Measurements from ENCODE around the gene FAM184B.

FAM184B gene

DNA sequence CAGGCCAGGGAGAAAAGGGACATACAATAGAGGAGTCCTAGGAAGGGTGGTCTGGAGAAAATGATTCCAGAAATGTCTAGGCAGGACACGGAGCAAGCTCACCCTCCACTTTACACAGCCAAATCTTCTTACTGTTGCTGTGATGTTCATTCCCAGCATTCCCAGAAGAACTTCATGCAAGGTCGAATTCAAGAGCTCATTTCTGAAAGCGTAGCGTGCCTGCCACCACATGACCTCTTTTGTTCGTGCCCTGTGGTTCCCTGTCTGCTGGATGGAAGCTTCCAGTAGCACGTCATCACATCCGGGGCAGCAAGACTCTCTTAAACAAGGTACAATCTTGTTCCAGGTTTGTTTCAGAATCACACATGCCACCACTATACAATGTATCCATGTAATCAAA lies 57.8 kb downstream of the FAM184B start:
- H3K9me3 ChIP-seq (ENCODE audit: control extremely low read depth in 1 of 5, control insufficient read depth in 4 of 5, insufficient read depth in 2 of 5, low read depth in 1 of 5, low read length in 4 of 5), result peaks cover 0 to 6% (median 2%) of the 10 kb centered on the region in 5 experiments
- H3K27ac ChIP-seq (ENCODE audit: insufficient read depth in 1 of 2, low read depth in 1 of 2, low read length in 2 of 2, poor library complexity in 1 of 2, severe bottlenecking in 2 of 2), result no peak overlapping the region
- no peak overlapping the region for H3K4me3 ChIP-seq (ENCODE audit: control insufficient read depth in 1 of 7, extremely low read depth in 1 of 7, insufficient read depth in 4 of 7, low read depth in 2 of 7, low read length in 6 of 7)
- CTCF ChIA-PET, result no interaction called here
- no peak for DNase-seq
- no peaks in the 10 kb centered on the region for H3K36me3 ChIP-seq (ENCODE audit: control insufficient read depth in 4 of 4, insufficient read depth in 4 of 4, low read length in 3 of 4)
- POLR2A ChIA-PET, result no interaction called here
- WGBS (ENCODE audit: insufficient coverage), result 98% methylated on average over 7 of the region's 7 CpGs
- no peaks in the 10 kb centered on the region for H3K4me1 ChIP-seq (ENCODE audit: control extremely low read depth in 1 of 4, control insufficient read depth in 4 of 4, insufficient read depth in 4 of 4, low read length in 3 of 4)
- H3K27me3 ChIP-seq (replicated peaks in 2 of 5; ENCODE audit: control insufficient read depth in 4 of 5, insufficient read depth in 5 of 5, low read length in 4 of 5), result peaks cover 0 to 3% (median 0%) of the 10 kb centered on the region in 5 experiments

DNA sequence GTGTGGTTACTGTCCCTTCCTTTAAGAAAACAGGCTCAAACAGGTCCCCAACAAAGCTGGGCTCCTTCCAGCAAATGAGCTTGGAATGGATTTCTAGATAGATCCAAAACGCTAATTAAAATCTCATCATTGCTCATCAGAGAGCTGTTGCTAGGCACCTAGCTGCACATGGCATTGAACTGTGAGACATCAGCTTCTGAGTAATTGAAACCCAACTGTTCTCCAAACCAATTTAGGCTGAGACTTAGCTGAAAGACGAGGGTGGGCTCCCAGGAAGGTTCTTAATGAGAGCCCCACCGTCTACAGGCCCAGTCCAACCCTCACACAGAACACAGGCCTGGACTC lies 59.1 kb downstream of the FAM184B start:
- Histone ChIP-seq H3K27me3 (replicated peaks in 2 of 5; ENCODE audit: control insufficient read depth in 4 of 5, insufficient read depth in 5 of 5, low read length in 4 of 5) (peaks cover 0 to 5% (median 0%) of the 10 kb centered on the region in 5 experiments), H3K27ac (ENCODE audit: insufficient read depth in 1 of 2, low read depth in 1 of 2, low read length in 2 of 2, poor library complexity in 1 of 2, severe bottlenecking in 2 of 2) (no peak overlapping the region), H3K4me1 (ENCODE audit: control extremely low read depth in 1 of 4, control insufficient read depth in 4 of 4, insufficient read depth in 4 of 4, low read length in 3 of 4) (no peaks in the 10 kb centered on the region), H3K9me3 (ENCODE audit: control extremely low read depth in 1 of 5, control insufficient read depth in 4 of 5, insufficient read depth in 2 of 5, low read depth in 1 of 5, low read length in 4 of 5) (no peaks in the 10 kb centered on the region), H3K36me3 (ENCODE audit: control insufficient read depth in 4 of 4, insufficient read depth in 4 of 4, low read length in 3 of 4) (no peaks in the 10 kb centered on the region), H3K4me3 (ENCODE audit: control insufficient read depth in 1 of 7, extremely low read depth in 1 of 7, insufficient read depth in 4 of 7, low read depth in 2 of 7, low read length in 6 of 7) (no peak overlapping the region)
- WGBS (ENCODE audit: insufficient coverage), result 100% methylated on average over 3 of the region's 3 CpGs
- ChIA-PET POLR2A (no interaction called here), CTCF (interaction anchor here (0.6 kb wide), 1 partner anchor 174 kb away, joined by 3 read pairs; no protein-coding TSS in a partner anchor)
- no peak for DNase-seq

DNA sequence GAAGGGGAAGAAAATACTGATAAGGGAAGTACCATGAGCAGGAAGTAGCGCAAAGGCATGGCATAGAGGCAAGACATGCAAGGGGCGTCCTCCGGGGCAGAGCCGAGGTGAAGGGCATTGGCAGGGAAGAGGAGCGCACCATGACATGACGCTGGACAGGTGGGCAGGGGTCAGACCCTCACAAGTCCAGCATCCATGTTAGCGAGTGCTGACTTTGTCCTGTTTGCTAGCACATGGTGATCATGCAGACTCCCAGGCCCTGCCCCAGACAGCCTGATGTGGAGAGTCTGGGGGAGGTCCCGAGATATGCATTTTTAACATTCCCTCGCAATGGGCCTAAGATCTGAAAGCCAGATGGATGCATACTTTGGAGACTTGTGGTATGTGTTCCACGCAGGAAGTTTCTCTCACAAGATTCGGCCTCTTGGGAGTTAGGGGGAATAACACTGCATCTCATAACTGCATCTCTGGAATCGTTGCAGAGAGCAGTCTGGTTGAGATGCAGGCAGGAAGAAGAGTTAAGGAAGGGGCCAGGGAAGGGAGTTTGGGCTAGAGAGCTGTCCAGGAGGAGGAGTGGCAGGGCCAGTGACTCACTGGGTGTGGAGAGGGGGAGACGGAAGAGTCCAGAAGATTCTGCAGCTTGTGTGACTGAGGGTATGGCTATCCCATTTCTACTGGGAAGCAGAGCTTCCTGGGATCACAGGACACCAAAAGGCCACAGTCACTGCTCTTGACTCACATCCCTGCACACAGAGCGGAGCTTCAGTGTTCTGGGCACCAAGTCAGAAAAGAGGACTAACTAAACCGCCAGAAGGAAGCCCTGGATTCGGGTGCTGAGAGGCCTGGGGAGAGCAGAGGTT lies 59.7 kb downstream of the FAM184B start:
- ChIA-PET CTCF (interaction anchor here (0.6 kb wide), 1 partner anchor 173 kb away, joined by 3 read pairs; no protein-coding TSS in a partner anchor), POLR2A (no interaction called here)
- DNase-seq, result no peak
- WGBS (ENCODE audit: insufficient coverage), result 95% methylated on average over 14 of the region's 16 CpGs
- Histone ChIP-seq H3K27me3 (replicated peaks in 2 of 5; ENCODE audit: control insufficient read depth in 4 of 5, insufficient read depth in 5 of 5, low read length in 4 of 5) (peaks cover 0 to 5% (median 0%) of the 10 kb centered on the region in 5 experiments), H3K36me3 (ENCODE audit: control insufficient read depth in 4 of 4, insufficient read depth in 4 of 4, low read length in 3 of 4) (no peaks in the 10 kb centered on the region), H3K4me1 (ENCODE audit: control extremely low read depth in 1 of 4, control insufficient read depth in 4 of 4, insufficient read depth in 4 of 4, low read length in 3 of 4) (no peaks in the 10 kb centered on the region), H3K4me3 (ENCODE audit: control insufficient read depth in 1 of 7, extremely low read depth in 1 of 7, insufficient read depth in 4 of 7, low read depth in 2 of 7, low read length in 6 of 7) (no peak overlapping the region), H3K27ac (ENCODE audit: insufficient read depth in 1 of 2, low read depth in 1 of 2, low read length in 2 of 2, poor library complexity in 1 of 2, severe bottlenecking in 2 of 2) (no peak overlapping the region), H3K9me3 (ENCODE audit: control extremely low read depth in 1 of 5, control insufficient read depth in 4 of 5, insufficient read depth in 2 of 5, low read depth in 1 of 5, low read length in 4 of 5) (no peaks in the 10 kb centered on the region)

DNA sequence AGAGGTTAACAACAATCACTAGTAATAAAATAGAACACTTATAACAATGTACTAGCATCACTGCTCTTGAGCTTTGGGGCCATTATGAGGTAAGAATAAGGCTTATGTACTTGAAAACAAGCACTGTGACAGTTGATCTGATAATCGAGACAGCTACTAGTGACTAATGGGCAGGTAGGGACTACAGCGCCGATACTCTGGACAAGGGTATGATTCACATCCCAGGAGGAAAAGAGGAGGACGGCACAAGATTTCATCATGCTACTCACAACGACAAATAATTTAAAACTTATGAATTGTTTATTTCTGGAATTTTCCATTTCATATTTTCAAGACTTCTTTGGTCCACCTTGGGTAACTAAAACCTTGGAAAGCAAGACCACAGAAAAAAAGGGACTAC lies 62.3 kb downstream of the FAM184B start:
- CTCF ChIA-PET, result interaction anchor here (1.0 kb wide), 1 partner anchor 44 kb away, joined by 3 read pairs; no protein-coding TSS in a partner anchor
- Histone ChIP-seq H3K27me3 (replicated peaks in 2 of 5; ENCODE audit: control insufficient read depth in 4 of 5, insufficient read depth in 5 of 5, low read length in 4 of 5) (peaks cover 0 to 5% (median 0%) of the 10 kb centered on the region in 5 experiments), H3K36me3 (ENCODE audit: control insufficient read depth in 4 of 4, insufficient read depth in 4 of 4, low read length in 3 of 4) (no peaks in the 10 kb centered on the region), H3K4me1 (ENCODE audit: control extremely low read depth in 1 of 4, control insufficient read depth in 4 of 4, insufficient read depth in 4 of 4, low read length in 3 of 4) (no peaks in the 10 kb centered on the region), H3K27ac (ENCODE audit: insufficient read depth in 1 of 2, low read depth in 1 of 2, low read length in 2 of 2, poor library complexity in 1 of 2, severe bottlenecking in 2 of 2) (no peak overlapping the region), H3K4me3 (ENCODE audit: control insufficient read depth in 1 of 7, extremely low read depth in 1 of 7, insufficient read depth in 4 of 7, low read depth in 2 of 7, low read length in 6 of 7) (no peak overlapping the region), H3K9me3 (ENCODE audit: control extremely low read depth in 1 of 5, control insufficient read depth in 4 of 5, insufficient read depth in 2 of 5, low read depth in 1 of 5, low read length in 4 of 5) (no peaks in the 10 kb centered on the region)
- no CpG with 5 or more reads among the region's 5 CpGs for WGBS (ENCODE audit: insufficient coverage)
- POLR2A ChIA-PET, result no interaction called here
- no peak for DNase-seq

DNA sequence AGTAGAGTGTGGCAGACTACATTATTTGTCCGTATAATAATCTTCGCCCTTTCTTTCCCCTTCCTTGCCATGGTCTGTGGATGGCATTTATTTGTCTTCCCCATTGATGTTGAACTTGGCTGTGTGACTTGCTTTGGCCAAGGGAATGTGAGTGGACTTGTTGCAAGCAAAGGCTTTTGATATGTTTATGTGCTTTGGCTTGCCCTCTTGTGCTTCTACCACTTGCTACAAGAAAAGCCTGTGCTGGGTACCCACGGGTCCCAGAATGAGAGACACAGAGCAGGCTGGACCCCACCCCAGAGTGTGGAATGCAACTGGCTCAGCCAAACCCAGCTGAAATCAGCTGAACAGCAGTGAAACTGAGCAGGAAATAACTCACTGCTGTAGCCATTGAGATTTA lies 63.0 kb downstream of the FAM184B start:
- WGBS (ENCODE audit: insufficient coverage), result 60% methylated on average over 1 of the region's 3 CpGs
- DNase-seq, result no peak
- Histone ChIP-seq H3K4me1 (ENCODE audit: control extremely low read depth in 1 of 4, control insufficient read depth in 4 of 4, insufficient read depth in 4 of 4, low read length in 3 of 4) (no peaks in the 10 kb centered on the region), H3K36me3 (ENCODE audit: control insufficient read depth in 4 of 4, insufficient read depth in 4 of 4, low read length in 3 of 4) (no peaks in the 10 kb centered on the region), H3K27ac (ENCODE audit: insufficient read depth in 1 of 2, low read depth in 1 of 2, low read length in 2 of 2, poor library complexity in 1 of 2, severe bottlenecking in 2 of 2) (no peak overlapping the region), H3K4me3 (ENCODE audit: control insufficient read depth in 1 of 7, extremely low read depth in 1 of 7, insufficient read depth in 4 of 7, low read depth in 2 of 7, low read length in 6 of 7) (no peak overlapping the region), H3K9me3 (ENCODE audit: control extremely low read depth in 1 of 5, control insufficient read depth in 4 of 5, insufficient read depth in 2 of 5, low read depth in 1 of 5, low read length in 4 of 5) (no peaks in the 10 kb centered on the region), H3K27me3 (replicated peaks in 2 of 5; ENCODE audit: control insufficient read depth in 4 of 5, insufficient read depth in 5 of 5, low read length in 4 of 5) (peaks cover 0 to 5% (median 0%) of the 10 kb centered on the region in 5 experiments)
- POLR2A ChIA-PET, result no interaction called here
- CTCF ChIA-PET, result no interaction called here

DNA sequence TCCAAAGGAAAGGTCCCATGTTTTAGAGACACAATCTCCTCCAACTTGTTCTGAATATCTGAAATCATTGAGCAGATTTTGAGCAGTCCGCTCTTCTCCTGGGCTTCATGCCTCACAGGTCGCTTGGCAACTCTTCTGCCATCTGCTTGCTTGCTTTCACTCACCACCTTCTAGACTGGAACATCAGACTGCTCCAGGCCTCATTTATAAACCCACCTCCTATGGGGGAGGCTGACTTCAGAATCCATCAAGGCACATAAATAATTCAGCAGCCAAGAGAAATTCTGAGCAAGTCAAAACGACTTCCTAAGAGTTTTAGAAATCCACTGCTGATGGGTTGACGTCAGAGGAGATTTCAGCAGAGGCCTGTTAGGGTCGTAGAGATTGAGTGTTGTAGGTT lies 64.1 kb downstream of the FAM184B start:
- CTCF ChIA-PET, result no interaction called here
- Histone ChIP-seq H3K36me3 (ENCODE audit: control insufficient read depth in 4 of 4, insufficient read depth in 4 of 4, low read length in 3 of 4) (no peaks in the 10 kb centered on the region), H3K4me1 (ENCODE audit: control extremely low read depth in 1 of 4, control insufficient read depth in 4 of 4, insufficient read depth in 4 of 4, low read length in 3 of 4) (no peaks in the 10 kb centered on the region), H3K27me3 (replicated peaks in 2 of 5; ENCODE audit: control insufficient read depth in 4 of 5, insufficient read depth in 5 of 5, low read length in 4 of 5) (peaks cover 0 to 5% (median 0%) of the 10 kb centered on the region in 5 experiments), H3K27ac (ENCODE audit: insufficient read depth in 1 of 2, low read depth in 1 of 2, low read length in 2 of 2, poor library complexity in 1 of 2, severe bottlenecking in 2 of 2) (no peak overlapping the region), H3K9me3 (ENCODE audit: control extremely low read depth in 1 of 5, control insufficient read depth in 4 of 5, insufficient read depth in 2 of 5, low read depth in 1 of 5, low read length in 4 of 5) (no peaks in the 10 kb centered on the region), H3K4me3 (ENCODE audit: control insufficient read depth in 1 of 7, extremely low read depth in 1 of 7, insufficient read depth in 4 of 7, low read depth in 2 of 7, low read length in 6 of 7) (no peak overlapping the region)
- no peak for DNase-seq
- POLR2A ChIA-PET, result no interaction called here
- WGBS (ENCODE audit: insufficient coverage), result 98% methylated on average over 5 of the region's 5 CpGs

DNA sequence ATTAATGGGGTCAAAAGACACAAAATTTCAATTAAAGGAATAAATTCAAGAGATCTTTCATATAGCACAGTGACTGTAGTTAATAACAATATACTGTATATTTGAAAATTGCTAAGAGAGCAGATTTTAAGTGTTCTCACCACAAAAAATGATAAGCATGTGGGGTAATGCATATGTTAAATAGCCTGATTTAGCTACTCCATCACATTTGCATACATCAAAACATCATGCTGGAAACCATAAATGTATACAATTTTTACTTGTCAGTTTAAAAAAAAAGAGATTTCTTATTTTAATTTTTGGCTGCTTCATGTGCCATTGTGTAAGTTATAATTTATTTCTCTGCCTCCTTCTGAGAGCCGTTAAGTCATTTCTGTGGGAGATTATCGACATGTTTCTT lies 65.9 kb downstream of the FAM184B start:
- WGBS (ENCODE audit: insufficient coverage), result no CpG with 5 or more reads among the region's 2 CpGs
- Histone ChIP-seq H3K4me1 (ENCODE audit: control extremely low read depth in 1 of 4, control insufficient read depth in 4 of 4, insufficient read depth in 4 of 4, low read length in 3 of 4) (no peaks in the 10 kb centered on the region), H3K36me3 (ENCODE audit: control insufficient read depth in 4 of 4, insufficient read depth in 4 of 4, low read length in 3 of 4) (no peaks in the 10 kb centered on the region), H3K4me3 (ENCODE audit: control insufficient read depth in 1 of 7, extremely low read depth in 1 of 7, insufficient read depth in 4 of 7, low read depth in 2 of 7, low read length in 6 of 7) (no peak overlapping the region), H3K9me3 (ENCODE audit: control extremely low read depth in 1 of 5, control insufficient read depth in 4 of 5, insufficient read depth in 2 of 5, low read depth in 1 of 5, low read length in 4 of 5) (no peaks in the 10 kb centered on the region), H3K27ac (ENCODE audit: insufficient read depth in 1 of 2, low read depth in 1 of 2, low read length in 2 of 2, poor library complexity in 1 of 2, severe bottlenecking in 2 of 2) (no peak overlapping the region), H3K27me3 (replicated peaks in 2 of 5; ENCODE audit: control insufficient read depth in 4 of 5, insufficient read depth in 5 of 5, low read length in 4 of 5) (peaks cover 0 to 3% (median 0%) of the 10 kb centered on the region in 5 experiments)
- ChIA-PET CTCF (no interaction called here), POLR2A (no interaction called here)
- no peak for DNase-seq
